Lung (tissue), 12 donors: Measurements from ENCODE around the gene PRR5. TPM values are rescaled to one million over a fixed set of nuclear protein-coding genes. Genes with fewer than 3 reads are reported as not detected.
"Not testable (repeated sequence)": the region's sequence is repeated elsewhere in the genome, so short reads cannot be mapped to it uniquely, and the experiment has no call there.

Experiments
- ATAC-seq: fragments of 200-7000 bp; cut with Tn5 transposase; one replicate; pipeline ENCODE4 v1.9.1; 2020; ENCODE audit warnings: moderate number of reproducible peaks; ENCODE audit not compliant: insufficient read depth, low FRiP score
- DNase-seq, 3 donors: peaks; one replicate each; pipeline ENCODE4 v3.0.0-alpha.2; 2013 to 2017
- H3K27ac ChIP-seq, 2 donors: one replicate each; pipeline ENCODE4 v1.5.1; 2013; ENCODE audit warnings: mild to moderate bottlenecking in 2 of 2, moderate library complexity in 2 of 2, control low read depth in 1 of 2, inconsistent platforms in 1 of 2, low read depth in 1 of 2, low read length in 1 of 2
- H3K27me3 ChIP-seq, 3 donors: one replicate each; pipeline ENCODE4 v1.5.1; 2013; ENCODE audit warnings: low read length in 2 of 3; ENCODE audit not compliant: control insufficient read depth in 3 of 3, insufficient read depth in 3 of 3
- H3K36me3 ChIP-seq, 4 donors: one replicate each; pipeline ENCODE4 v1.5.1; 2013; ENCODE audit warnings: low read length in 4 of 4, mild to moderate bottlenecking in 1 of 4, moderate library complexity in 1 of 4; ENCODE audit not compliant: control insufficient read depth in 4 of 4, insufficient read depth in 4 of 4
- H3K4me1 ChIP-seq, 5 donors: one replicate each; pipeline ENCODE4 v1.5.1; 2013; ENCODE audit warnings: low read length in 5 of 5, mild to moderate bottlenecking in 2 of 5, moderate library complexity in 1 of 5; ENCODE audit not compliant: control insufficient read depth in 5 of 5, insufficient read depth in 5 of 5
- H3K4me3 ChIP-seq: one replicate; pipeline ENCODE4 v1.5.1; 2013; ENCODE audit warnings: mild to moderate bottlenecking, control low read depth, moderate library complexity
- H3K9ac ChIP-seq, 2 donors: one replicate each; pipeline ENCODE4 v1.5.1; 2013; ENCODE audit warnings: low read length in 2 of 2, control low read depth in 1 of 2; ENCODE audit not compliant: insufficient read depth in 1 of 2
- H3K9me3 ChIP-seq, 4 donors: one replicate each; pipeline ENCODE4 v1.5.1; 2013; ENCODE audit warnings: low read length in 3 of 4, mild to moderate bottlenecking in 1 of 4, moderate library complexity in 1 of 4; ENCODE audit not compliant: control insufficient read depth in 4 of 4, insufficient read depth in 3 of 4
- WGBS, 2 donors: extraction: QIAGEN DNeasy Blood & Tissue Kit; methylation state at CpG; one replicate each; pipeline ENCODE4 v1.1.7; 2013; 5-methylcytosine and 5-hydroxymethylcytosine counted together
- polyA plus RNA-seq, 2 donors: library from polyadenylated mRNA; stranded (reverse); fragments of 200-250 nt; gene quantifications; one replicate each; pipeline ENCODE4 v1.2.1, GENCODE V29; 2013
- total RNA-seq, 2 donors: library from RNA; depleted of rRNA in 1 of 2; stranded (reverse); fragments of >200 nt in 1 of 2; gene quantifications; one replicate each; pipeline ENCODE4 v1.2.1, GENCODE V29; 2014 to 2021
- TF ChIP-seq, protein P1 (sequence below): IDR thresholded peaks from 2 replicates; pipeline ENCODE4 v1.5.1; 2012; ENCODE audit warnings: mild to moderate bottlenecking; ENCODE audit errors: control extremely low read depth, extremely low read depth
- donor health status: control.
- donor health status: control.
- donor health status: Bipolar disorder and iron deficiency.
- donor health status: healthy.
- donor health status: DM: yes; HTN: yes; CAD: no.

The PRR5 gene
- total and polyA plus RNA-seq, 4 donors = 9.1 to 17.3 (median 11.1) TPM

DNA sequence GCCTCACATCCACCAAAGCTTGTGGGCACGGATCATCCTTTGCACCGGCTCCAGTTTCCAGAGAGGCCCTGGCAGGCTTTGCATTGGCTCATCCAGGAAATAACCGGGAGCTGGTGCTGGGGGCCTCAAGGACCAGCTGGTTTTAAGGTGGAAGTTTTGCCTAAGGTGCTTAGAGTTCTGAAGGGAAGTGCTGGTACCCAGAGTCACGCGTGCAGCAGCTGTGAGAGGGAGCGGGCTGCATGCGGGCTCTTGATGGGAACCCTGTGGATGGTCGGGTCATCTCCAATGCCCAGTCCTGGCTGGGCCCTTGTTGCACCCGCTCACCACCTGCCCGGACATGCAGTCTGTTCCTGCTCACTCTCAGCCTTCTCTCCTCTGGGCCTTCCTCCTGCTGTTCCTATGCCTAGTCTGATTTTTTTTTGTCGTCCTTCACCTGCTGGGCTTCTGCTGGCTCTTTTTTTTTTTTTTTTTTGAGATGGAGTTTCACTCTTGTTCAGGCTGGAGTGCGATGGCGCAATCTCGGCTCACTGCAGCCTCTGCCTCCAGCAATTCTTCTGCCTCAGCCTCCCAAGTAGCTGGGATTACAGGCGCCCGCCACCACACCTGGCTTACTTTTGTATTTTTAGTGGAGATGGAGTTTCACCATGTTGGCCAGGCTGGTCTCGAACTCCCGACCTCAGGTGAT is 24.0 kb upstream of the PRR5 start:
- 71 to 76% methylated on average over 17 to 18 of the region's 18 CpGs for WGBS, 2 donors
- Histone ChIP-seq H3K36me3 (no peaks in the 10 kb centered on the region), H3K27ac (no peak overlapping the region), H3K4me1 (peaks cover 0 to 10% (median 0%) of the 10 kb centered on the region in 5 donors), H3K9ac (no peak overlapping the region), H3K27me3 (no peaks in the 10 kb centered on the region), H3K4me3 (no peak overlapping the region), H3K9me3 (no peaks in the 10 kb centered on the region)
- DNase-seq (no peak), ATAC-seq (no peak)
- TF ChIP-seq, protein P1, sequence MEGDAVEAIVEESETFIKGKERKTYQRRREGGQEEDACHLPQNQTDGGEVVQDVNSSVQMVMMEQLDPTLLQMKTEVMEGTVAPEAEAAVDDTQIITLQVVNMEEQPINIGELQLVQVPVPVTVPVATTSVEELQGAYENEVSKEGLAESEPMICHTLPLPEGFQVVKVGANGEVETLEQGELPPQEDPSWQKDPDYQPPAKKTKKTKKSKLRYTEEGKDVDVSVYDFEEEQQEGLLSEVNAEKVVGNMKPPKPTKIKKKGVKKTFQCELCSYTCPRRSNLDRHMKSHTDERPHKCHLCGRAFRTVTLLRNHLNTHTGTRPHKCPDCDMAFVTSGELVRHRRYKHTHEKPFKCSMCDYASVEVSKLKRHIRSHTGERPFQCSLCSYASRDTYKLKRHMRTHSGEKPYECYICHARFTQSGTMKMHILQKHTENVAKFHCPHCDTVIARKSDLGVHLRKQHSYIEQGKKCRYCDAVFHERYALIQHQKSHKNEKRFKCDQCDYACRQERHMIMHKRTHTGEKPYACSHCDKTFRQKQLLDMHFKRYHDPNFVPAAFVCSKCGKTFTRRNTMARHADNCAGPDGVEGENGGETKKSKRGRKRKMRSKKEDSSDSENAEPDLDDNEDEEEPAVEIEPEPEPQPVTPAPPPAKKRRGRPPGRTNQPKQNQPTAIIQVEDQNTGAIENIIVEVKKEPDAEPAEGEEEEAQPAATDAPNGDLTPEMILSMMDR = no peak

DNA sequence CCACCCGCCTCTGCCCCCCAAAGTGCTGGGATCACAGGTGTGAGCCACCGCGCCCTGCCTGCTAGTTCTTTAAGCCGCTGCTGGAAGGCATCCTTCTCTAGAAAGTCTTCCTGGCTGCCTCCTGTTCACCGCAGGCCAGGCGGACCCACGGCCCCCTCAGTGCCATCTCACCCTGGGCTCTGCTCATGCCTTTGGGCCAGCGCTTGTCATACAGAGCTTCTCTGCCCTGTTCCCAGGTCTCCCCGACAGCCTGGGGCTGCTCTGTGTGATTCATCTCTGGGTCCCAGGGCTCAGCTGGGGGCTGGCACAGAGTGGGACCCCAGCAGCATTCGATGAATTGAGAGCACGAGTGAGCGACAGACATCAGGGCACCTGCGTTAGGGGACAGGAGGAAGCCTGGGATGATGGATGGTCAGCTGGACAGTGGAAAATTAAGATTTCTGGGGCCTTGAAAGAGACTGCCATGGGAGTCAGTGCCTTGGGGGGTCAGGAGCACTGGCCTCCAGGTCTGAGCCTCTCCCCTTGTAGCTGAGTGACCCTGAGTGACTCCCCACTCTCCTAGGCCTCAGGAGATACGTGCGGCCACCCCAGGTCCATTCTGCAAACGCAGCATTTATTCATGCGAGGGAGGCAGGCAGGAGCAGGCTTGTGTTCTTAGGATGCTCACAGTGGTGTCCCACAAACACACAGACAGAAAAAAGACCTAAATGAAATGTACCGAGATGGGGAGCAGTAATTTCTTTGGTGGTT is 23.3 kb upstream of the PRR5 start:
- no peak overlapping the region for H3K27ac ChIP-seq
- TF ChIP-seq, protein P1 = no peak
- H3K9ac ChIP-seq = no peak overlapping the region
- no peaks in the 10 kb centered on the region for H3K27me3 ChIP-seq
- ATAC-seq = no peak
- WGBS, 2 donors = 94 to 96% methylated on average over 18 of the region's 18 CpGs
- H3K36me3 ChIP-seq = no peaks in the 10 kb centered on the region
- peaks cover 0 to 10% (median 0%) of the 10 kb centered on the region in 5 donors for H3K4me1 ChIP-seq
- no peak for DNase-seq
- no peaks in the 10 kb centered on the region for H3K9me3 ChIP-seq
- no peak overlapping the region for H3K4me3 ChIP-seq

DNA sequence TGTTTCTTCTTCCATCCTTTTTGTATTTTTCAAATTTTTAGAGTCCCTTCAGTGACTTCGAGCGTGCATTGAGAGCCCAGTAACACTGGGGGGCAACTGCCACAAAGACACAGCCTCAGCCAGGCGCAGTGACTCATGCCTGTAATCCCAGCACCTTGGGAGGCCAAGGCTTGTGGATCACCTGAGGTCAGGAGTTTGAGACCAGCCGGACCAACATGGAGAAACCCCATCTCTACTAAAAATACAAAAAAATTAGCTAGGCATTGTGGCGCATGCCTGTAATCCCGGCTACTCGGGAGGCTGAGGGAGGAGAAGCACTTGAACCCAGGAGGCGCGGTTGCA is 22.7 kb upstream of the PRR5 start:
- not testable (repeated sequence) for H3K9ac ChIP-seq, H3K9me3 ChIP-seq, H3K4me3 ChIP-seq, H3K36me3 ChIP-seq, ATAC-seq, H3K27me3 ChIP-seq, DNase-seq, H3K27ac ChIP-seq
- peaks cover 0 to 10% (median 0%) of the 10 kb centered on the region in 5 donors for H3K4me1 ChIP-seq
- 90 to 94% methylated on average over 9 of the region's 9 CpGs for WGBS, 2 donors

DNA sequence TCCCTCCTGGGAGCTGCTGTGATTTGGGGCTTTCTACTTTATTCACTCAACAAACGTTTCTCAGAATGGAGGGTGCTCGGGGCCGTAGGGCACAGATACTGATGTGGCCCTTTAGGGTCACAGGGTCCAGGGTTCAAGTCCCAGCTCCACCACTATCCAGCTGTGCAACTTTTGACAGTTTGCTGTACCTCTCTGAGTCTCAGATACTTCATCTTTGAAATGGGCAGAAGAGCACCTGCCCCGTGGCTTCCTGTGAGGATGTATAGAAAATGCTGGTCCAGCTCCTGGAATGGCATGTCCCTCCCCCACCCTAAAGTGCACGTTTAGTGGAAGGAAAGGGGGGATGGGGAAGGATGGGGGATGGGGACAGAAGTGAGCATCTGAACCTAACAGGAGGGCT is 21.9 kb upstream of the PRR5 start:
- ATAC-seq = no peak
- Histone ChIP-seq H3K27ac (no peak overlapping the region), H3K27me3 (no peaks in the 10 kb centered on the region), H3K4me3 (no peak overlapping the region), H3K36me3 (no peaks in the 10 kb centered on the region), H3K9me3 (no peaks in the 10 kb centered on the region), H3K9ac (no peak overlapping the region), H3K4me1 (peaks cover 0 to 17% (median 4%) of the 10 kb centered on the region in 5 donors)
- 54 to 72% methylated on average over 5 of the region's 5 CpGs for WGBS, 2 donors
- no peak for DNase-seq
- TF ChIP-seq, protein P1 = no peak
